ENCODE data around the gene SPATA24. TPM values are rescaled to one million over a fixed set of nuclear protein-coding genes. Genes with fewer than 3 reads are reported as not detected.
"Not testable (repeated sequence)": the region's sequence is repeated elsewhere in the genome, so short reads cannot be mapped to it uniquely, and the experiment has no call there.

SPATA24 gene
- total RNA-seq, 2 donors from 2014 or later: 18.9 TPM; not detected in 1

GRCh38 chr5:139413153-139413552 lies 9.3 kb upstream of the SPATA24 start:
- ATAC-seq (no peak), DNase-seq (no peak)
- H3K27me3 ChIP-seq: no peaks in the 10 kb centered on the region
- peaks cover 11% of the 10 kb centered on the region for H3K4me1 ChIP-seq
- no peak for TF ChIP-seq POLR2A (IDR thresholded peaks at IDR 0.05)
- no peak for TF ChIP-seq CTCF (IDR thresholded peaks at IDR 0.05)
- H3K9me3 ChIP-seq: no peaks in the 10 kb centered on the region
- H3K27ac ChIP-seq: no peak overlapping the region
- H3K36me3 ChIP-seq (replicated peaks in 1 of 2; ENCODE audit: insufficient read depth in 1 of 2, low read depth in 2 of 2): no peaks in the 10 kb centered on the region
- H3K4me3 ChIP-seq: no peak overlapping the region
- WGBS, 2 donors: 91% methylated on average over 6 of the region's 6 CpGs
- intact Hi-C loops (cut with DNase I): no loop called here

GRCh38 chr5:139410993-139411828 lies 7.3 kb upstream of the SPATA24 start:
- H3K36me3 ChIP-seq (replicated peaks in 1 of 2; ENCODE audit: insufficient read depth in 1 of 2, low read depth in 2 of 2): no peaks in the 10 kb centered on the region
- TF ChIP-seq CTCF (IDR thresholded peaks at IDR 0.05) (no peak), POLR2A (IDR thresholded peaks at IDR 0.05) (no peak)
- H3K4me1 ChIP-seq: peaks cover 11% of the 10 kb centered on the region
- H3K27ac ChIP-seq: no peak overlapping the region
- ATAC-seq (no peak), DNase-seq (no peak)
- intact Hi-C loops (cut with DNase I): no loop called here
- 74 to 81% methylated on average over 17 of the region's 17 CpGs for WGBS, 2 donors
- no peaks in the 10 kb centered on the region for H3K27me3 ChIP-seq
- no peaks in the 10 kb centered on the region for H3K9me3 ChIP-seq
- H3K4me3 ChIP-seq: no peak overlapping the region

GRCh38 chr5:139410121-139410992 lies 6.5 kb upstream of the SPATA24 start:
- Histone ChIP-seq H3K27ac (no peak overlapping the region), H3K4me3 (no peak overlapping the region), H3K27me3 (no peaks in the 10 kb centered on the region), H3K9me3 (no peaks in the 10 kb centered on the region), H3K4me1 (peaks cover 9% of the 10 kb centered on the region), H3K36me3 (replicated peaks in 1 of 2; ENCODE audit: insufficient read depth in 1 of 2, low read depth in 2 of 2) (no peaks in the 10 kb centered on the region)
- DNase-seq: no peak
- intact Hi-C loops (cut with DNase I): no loop called here
- ATAC-seq: no peak
- no peak for TF ChIP-seq POLR2A (IDR thresholded peaks at IDR 0.05)
- TF ChIP-seq CTCF (IDR thresholded peaks at IDR 0.05): no peak
- WGBS, 2 donors: 69 to 83% methylated on average over 6 of the region's 6 CpGs

GRCh38 chr5:139409116-139409515 lies 5.2 kb upstream of the SPATA24 start:
- DNase-seq; ATAC-seq; intact Hi-C loops (cut with DNase I); H3K4me1 ChIP-seq; H3K27ac ChIP-seq; H3K4me3 ChIP-seq; H3K27me3 ChIP-seq; H3K36me3 ChIP-seq (replicated peaks in 1 of 2; ENCODE audit: insufficient read depth in 1 of 2, low read depth in 2 of 2); H3K9me3 ChIP-seq: not testable (repeated sequence)
- WGBS, 2 donors: 75 to 90% methylated on average over 3 to 5 of the region's 5 CpGs

GRCh38 chr5:139408191-139408590 lies 4.3 kb upstream of the SPATA24 start:
- H3K4me1 ChIP-seq: peaks cover 8% of the 10 kb centered on the region
- no peaks in the 10 kb centered on the region for H3K9me3 ChIP-seq
- H3K27ac ChIP-seq: no peak overlapping the region
- TF ChIP-seq POLR2A (IDR thresholded peaks at IDR 0.05): no peak
- TF ChIP-seq CTCF (IDR thresholded peaks at IDR 0.05): no peak
- WGBS, 2 donors: 92 to 99% methylated on average over 7 of the region's 7 CpGs
- DNase-seq (no peak), ATAC-seq (no peak)
- H3K36me3 ChIP-seq (replicated peaks in 1 of 2; ENCODE audit: insufficient read depth in 1 of 2, low read depth in 2 of 2): no peaks in the 10 kb centered on the region
- H3K4me3 ChIP-seq: no peak overlapping the region
- intact Hi-C loops (cut with DNase I): no loop called here
- H3K27me3 ChIP-seq: no peaks in the 10 kb centered on the region

All from body of pancreas (tissue), 4 donors.